ENCODE data around the gene ANKS6. TPM values are rescaled to one million over a fixed set of nuclear protein-coding genes. Genes with fewer than 3 reads are reported as not detected.

The ANKS6 gene
- total RNA-seq, 1 experiment from 2014 or later: 22.9 TPM

GRCh38 chr9:98742325-98743280 is 53.8 kb downstream of the ANKS6 start:
- DNase-seq (ENCODE audit: extremely low read depth, low read depth): no peak

- DNase-seq (ENCODE audit: extremely low read depth, low read depth): no peak
Measured at GRCh38 chr9:98740226-98740881, 56.0 kb downstream of the ANKS6 start.

GRCh38 chr9:98738741-98739140 is 57.6 kb downstream of the ANKS6 start:
- no peak for DNase-seq (ENCODE audit: extremely low read depth, low read depth)

- DNase-seq (ENCODE audit: extremely low read depth, low read depth): no peak
Measured at GRCh38 chr9:98736226-98736625, 60.1 kb downstream of the ANKS6 start.

- no peak for DNase-seq (ENCODE audit: extremely low read depth, low read depth)
Measured at GRCh38 chr9:98732801-98733200, 63.6 kb downstream of the ANKS6 start.

- DNase-seq (ENCODE audit: extremely low read depth, low read depth): no peak
Measured at GRCh38 chr9:98732091-98732490, 64.3 kb downstream of the ANKS6 start.

- no peak for DNase-seq (ENCODE audit: extremely low read depth, low read depth)
Measured at GRCh38 chr9:98730871-98731270, 65.5 kb downstream of the ANKS6 start.

GRCh38 chr9:98728500-98728899 is 67.9 kb downstream of the ANKS6 start:
- no peak for DNase-seq (ENCODE audit: extremely low read depth, low read depth)

GRCh38 chr9:98727428-98727827 is 68.9 kb downstream of the ANKS6 start:
- no peak for DNase-seq (ENCODE audit: extremely low read depth, low read depth)

GRCh38 chr9:98726735-98727134 is 69.6 kb downstream of the ANKS6 start:
- no peak for DNase-seq (ENCODE audit: extremely low read depth, low read depth)

GRCh38 chr9:98724810-98725530 is 71.4 kb downstream of the ANKS6 start:
- DNase-seq (ENCODE audit: extremely low read depth, low read depth): no peak

GRCh38 chr9:98721643-98722042 is 74.7 kb downstream of the ANKS6 start:
- no peak for DNase-seq (ENCODE audit: extremely low read depth, low read depth)

- DNase-seq (ENCODE audit: extremely low read depth, low read depth): no peak
Measured at GRCh38 chr9:98720402-98720801, 76.0 kb downstream of the ANKS6 start.

- no peak for DNase-seq (ENCODE audit: extremely low read depth, low read depth)
Measured at GRCh38 chr9:98719055-98719454, 77.3 kb downstream of the ANKS6 start.

GRCh38 chr9:98714833-98715232 is 81.5 kb downstream of the ANKS6 start:
- no peak for DNase-seq (ENCODE audit: extremely low read depth, low read depth)

- DNase-seq (ENCODE audit: extremely low read depth, low read depth): no peak
Measured at GRCh38 chr9:98712987-98713386, 83.4 kb downstream of the ANKS6 start.

GRCh38 chr9:98709968-98710965 is 86.1 kb downstream of the ANKS6 start:
- peak; percentile 35 for DNase-seq (ENCODE audit: extremely low read depth, low read depth)

GRCh38 chr9:98708933-98709911 is 87.1 kb downstream of the ANKS6 start, which contains the start of gene GABBR2:
GABBR2 (minus strand) TSS chr9:98708935; CDS start chr9:98708737, 198 bp downstream.
- no peak for DNase-seq (ENCODE audit: extremely low read depth, low read depth)
